Stimulated activated CD8-positive, alpha-beta memory T cell treated with anti-CD3 and anti-CD28 coated beads, Interleukin-15, amount 100 ng/mL, for 24 hours (primary cell): ENCODE data around the gene MBD3L2B.

ENCODE experiments used
- DNase-seq: peaks from one replicate; pipeline ENCODE4 v3.0.0-alpha.2; 2020; ENCODE audit warnings: low read depth

Gene MBD3L2B

DNA sequence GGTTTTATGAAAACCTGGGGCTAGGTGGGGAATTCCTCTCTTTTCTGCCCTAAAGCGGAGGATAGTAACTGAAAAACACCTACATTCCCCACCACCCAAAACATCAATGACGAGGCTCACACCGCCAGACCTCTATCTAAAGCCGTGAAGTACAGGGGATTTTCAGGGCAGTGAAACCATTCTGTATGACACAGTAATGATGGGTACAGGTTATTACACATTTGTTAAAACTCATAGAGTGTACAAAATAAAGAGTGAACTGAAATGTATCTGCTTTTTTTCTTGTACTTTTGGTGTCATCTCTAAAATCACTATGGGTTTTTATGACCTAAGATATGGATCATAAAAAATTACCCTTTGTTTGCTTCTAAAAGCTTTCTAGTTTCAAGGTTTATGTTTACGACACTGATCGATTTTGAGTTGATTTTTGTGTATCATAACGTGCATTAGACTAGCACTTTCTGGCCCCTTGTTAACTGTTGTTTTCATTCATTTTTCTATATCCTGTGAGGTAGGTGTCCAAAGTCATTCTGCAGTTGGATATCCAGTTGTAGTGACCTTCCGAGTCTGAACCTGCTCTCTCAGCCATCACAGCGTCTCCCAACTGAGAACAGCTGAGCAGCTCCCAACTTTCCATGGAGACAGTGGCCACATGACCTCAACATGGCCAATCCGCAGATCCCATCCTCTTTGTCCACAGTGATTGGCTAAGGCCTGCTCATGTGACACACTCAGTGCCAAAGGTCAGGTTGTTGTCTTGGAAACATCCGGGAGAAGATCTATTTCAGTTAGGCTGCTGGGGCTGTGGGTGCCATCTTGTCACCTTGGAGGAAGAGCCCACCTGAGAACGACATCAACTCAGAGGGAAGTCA is 10.3 kb downstream of the MBD3L2B start:
- DNase-seq: no peak

DNA sequence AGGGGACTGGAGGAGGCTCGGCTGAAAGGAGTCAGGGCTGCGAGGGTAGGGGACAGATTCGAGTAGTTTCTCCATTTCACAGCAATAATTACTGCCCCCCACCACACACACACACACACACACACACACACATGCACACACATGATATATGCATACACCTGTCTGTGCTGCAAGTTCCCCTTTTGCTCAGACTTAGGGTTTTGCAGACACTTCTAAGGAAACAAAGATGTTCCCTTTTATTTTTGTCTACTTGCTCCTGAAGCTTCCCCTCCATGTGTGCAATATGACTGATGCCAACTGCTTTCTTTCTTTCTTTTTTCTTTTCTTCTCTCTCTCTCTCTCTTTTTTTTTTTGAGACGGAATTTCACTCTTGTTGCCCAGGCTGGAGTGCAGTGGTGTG is 13.4 kb downstream of the MBD3L2B start:
- no peak for DNase-seq

DNA sequence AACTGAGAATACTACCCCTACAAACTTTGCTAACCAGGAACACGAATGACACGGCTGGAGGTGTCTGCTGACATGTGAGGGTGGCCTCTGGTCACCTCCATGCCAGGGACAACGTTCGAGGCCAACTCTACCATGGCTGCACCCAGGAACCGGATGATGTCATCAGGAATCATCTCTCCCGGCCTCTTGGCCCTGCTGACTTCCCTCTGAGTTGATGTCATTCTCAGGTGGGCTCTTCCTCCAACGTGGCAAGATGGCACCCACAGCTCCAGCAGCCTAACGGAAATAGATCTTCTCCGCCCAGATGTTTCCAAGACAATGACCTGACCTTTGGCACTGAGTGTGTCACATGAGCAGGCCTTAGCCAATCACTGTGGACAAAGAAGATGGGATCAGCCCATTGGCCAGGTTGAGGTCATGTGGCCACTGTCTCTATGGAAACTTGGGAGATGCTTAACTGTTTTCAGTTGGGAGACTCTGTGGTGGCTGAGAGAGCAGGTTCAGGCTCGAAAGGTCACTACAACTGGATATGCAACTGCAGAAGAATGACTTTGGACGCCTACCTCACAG is 15.0 kb downstream of the MBD3L2B start:
- no peak for DNase-seq

DNA sequence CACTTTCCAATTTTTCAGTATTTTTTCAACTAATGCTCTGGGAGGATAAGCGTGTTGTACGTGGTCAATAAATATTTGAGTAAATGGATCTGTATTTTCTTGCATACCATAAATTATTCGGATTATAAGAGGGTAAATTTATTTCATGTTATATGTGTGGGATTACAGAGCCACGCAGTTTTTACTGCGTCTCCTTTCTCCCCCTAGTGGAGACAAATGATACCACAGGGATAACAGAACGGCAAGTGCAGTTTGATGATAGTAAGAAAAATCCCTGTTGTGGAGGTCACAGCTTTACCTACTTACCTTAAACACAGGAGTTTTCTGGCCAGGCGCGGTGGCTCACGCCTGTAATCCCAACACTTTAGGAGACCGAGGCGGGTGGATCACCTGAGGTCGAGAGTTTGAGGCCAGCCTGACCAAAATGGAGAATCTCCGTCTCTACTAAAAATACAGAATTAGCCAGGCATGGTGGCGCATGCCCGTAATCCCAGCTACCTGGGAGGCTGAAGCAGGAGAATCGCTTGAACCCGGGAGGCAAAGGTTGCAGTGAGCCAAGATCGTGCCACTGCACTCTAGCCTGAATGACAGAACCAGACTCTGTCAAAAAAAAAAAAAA is 16.8 kb downstream of the MBD3L2B start:
- no peak for DNase-seq

DNA sequence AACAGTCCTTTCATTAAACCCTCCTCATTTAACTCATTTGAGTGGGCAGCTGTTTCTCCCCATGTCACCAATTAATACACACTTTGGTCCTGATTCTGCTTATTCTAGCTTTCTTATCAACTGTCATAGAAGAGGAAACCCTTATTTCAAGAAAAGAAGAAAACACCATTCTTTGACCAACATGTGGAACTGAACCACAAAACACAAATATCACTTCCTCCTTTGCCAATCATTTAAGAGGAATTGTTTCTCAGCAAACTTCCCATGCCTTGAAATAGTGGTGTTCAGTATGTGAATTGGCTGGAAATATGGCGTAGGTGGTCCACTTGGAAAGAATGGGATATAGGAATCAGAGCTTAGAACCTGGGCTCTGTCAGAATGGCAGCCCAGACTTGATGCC is 20.4 kb downstream of the MBD3L2B start:
- no peak for DNase-seq

DNA sequence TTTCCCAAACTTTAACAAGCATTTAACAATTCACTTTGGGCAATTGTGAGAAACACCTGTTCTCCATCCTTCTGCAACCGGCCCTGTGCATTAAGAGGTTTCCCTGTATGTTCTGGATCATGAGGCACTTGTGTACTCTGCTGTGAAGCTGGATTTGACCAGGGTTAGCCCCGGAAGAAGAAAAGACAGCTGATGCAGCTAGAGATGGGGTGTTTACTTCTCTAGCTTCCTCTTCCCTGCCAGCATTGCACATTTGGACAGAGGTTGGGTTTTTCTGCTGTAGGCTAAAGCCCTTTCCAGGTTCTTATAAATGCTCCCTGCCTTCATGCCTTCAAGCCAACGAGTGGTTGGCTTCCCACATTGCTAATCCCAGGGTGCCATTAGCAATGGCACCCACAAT is 20.9 kb downstream of the MBD3L2B start:
- no peak for DNase-seq

DNA sequence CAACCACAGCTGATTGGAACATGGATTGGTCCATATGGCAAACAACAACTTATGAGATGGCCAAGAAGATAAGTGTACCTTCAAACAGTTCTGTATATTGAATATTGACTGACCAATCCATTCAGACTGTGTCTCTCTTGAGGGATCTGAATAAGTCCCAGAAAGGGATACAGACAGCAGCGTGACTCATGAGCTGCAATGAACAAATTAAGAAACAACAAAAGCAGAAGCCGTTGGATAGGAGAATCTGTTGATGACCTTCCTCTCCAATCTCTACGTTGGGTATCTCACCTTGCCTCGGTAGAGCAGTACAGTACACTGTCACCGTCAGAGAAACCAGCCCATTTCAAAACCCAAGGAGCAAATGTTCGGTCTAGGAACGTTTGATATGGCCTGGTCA is 21.3 kb downstream of the MBD3L2B start:
- no peak for DNase-seq

DNA sequence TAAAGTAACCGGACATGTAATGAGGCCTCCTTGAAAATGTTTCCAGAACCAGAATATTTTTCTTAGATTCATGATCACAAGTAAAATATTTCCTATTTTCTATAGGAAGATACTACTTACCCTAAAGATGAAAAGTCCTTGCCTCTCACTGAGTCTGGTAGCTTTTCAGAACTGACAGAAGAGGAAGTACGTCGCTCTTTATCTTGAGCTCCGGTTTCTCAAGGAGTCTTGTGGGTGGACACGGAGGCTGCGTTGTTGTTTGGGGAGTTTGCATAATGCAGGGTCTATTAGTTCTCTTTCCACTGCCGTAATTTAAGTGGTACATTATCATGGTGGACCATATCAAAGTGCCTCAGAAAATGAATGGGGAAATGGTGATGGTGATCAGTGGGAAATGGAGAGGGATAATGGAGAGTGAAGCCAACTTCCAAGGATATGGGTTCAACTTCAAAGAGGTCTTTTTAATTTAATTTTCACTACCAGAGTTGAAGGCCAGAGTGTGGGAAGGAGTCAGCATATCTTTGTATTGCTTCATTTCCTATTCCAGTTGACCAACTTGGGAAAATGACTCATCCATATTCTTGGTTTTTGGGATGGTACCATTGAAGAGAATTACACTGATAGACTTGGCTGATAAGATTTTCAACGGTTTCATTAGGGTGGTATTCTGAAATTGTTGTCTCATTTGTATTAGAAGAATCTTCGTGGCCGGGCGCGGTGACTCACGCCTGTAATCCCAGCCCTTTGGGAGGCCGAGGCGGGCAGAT is 23.4 kb downstream of the MBD3L2B start:
- DNase-seq: no peak

DNA sequence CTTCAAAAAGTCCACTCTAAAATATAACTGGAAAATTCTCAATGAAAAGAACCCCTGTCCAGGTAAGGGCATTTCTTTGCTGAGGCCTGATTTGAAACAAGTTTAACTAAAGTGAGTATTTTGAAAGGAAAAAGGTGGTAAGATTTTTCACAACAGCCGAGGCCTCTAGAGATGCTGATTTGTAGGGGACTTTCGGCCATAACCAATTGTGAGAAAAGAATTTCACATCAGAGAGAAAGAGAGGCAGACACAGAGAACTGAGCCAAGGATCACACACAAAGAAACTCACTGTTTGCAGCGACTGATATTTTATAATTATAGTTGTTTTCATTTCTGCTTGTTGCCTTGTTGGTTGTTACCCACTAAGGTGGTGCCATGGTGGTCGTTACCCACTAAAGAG is 24.4 kb downstream of the MBD3L2B start:
- no peak for DNase-seq

DNA sequence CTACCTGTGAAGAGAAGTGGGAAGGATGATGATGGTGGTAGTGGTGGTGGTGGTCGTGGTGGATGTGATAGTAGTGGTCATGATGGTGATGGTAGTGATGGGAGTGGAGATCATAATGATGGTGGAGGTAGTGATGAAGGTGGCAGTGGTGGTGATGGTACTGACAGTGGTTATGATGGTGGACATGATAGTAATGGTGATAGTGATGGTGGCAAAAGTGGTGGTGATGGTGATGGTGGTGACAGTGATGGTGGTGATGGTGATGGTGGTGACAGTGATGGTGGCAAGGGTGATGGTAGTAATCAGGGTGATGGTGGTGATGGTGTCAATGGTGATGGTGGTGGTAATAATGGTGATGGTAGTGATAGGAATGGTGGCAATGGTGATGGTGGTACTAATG is 26.2 kb downstream of the MBD3L2B start:
- DNase-seq: no peak

DNA sequence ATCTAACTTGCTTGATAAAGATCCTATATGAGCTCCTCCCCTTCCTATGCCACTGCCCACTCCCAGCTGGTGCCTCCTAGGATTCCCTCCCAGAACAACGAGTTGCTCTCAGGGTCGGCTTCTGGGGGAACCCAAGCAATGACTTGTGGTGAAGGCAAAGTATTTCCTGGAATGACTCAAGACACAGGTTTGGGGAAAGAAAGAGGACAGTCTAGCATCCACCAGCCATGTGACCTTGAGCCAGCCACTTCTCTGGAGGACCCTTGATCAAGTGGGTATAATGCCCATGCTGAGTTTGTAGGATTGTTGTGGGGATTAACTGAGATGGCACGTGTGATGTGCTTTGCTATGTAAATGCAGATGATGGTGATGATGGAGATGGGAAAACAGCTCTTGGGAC is 33.0 kb downstream of the MBD3L2B start:
- DNase-seq: no peak

DNA sequence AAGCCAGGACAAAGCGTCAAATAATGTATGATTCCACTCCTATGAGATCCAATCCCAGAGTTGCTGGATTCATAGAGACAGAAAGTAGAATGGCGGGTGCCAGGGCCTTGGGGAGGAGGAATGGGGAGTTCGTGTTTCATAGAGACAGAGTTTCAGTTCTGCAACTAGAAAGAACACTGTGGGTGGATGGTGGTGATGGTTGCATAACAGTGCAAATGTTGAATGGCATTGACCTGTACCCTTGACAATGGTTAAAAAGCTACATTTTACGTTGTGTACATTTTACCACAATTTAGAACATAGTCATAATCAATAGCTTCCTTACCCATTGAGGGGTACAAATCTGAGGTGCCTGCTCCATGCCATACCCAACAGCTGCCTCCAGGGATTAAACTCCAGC is 33.4 kb downstream of the MBD3L2B start:
- no peak for DNase-seq

DNA sequence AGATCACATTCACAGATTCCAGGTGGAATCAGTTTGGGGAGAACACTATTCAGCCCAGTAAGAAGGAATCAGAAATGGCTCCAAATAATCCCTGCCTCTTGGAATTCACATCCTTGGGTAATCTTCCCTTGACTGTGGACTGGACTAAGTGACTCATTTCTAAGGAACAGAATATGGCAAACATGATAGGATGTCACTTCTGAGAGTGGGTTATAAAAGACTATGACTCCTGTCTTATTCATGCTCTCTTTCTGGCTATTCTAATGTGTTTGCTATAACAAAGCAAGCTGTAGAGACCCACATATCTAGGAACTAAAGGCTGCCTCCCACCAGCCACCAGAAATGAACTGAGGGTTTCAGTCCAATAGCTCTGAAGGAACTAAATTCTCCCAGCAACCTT is 37.8 kb downstream of the MBD3L2B start:
- DNase-seq: no peak

DNA sequence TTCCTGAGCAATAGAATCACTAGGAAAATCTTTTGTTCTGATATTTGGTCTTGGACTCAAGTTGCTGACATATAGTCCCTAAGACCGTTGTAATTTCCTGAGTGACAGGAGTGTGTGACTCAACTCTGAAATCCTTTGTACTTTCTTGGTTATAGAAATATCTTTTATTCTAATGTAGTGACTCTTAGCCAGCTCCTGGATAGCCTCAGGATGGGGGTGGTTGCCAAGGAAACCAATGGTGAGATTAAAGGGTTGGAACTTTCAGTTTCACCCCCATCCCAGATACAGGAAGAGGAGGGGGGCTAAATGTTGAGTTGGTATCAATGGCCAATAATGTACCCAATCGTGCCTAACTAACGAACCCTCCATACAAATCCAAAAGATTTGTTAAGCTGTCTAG is 41.8 kb downstream of the MBD3L2B start:
- no peak for DNase-seq

DNA sequence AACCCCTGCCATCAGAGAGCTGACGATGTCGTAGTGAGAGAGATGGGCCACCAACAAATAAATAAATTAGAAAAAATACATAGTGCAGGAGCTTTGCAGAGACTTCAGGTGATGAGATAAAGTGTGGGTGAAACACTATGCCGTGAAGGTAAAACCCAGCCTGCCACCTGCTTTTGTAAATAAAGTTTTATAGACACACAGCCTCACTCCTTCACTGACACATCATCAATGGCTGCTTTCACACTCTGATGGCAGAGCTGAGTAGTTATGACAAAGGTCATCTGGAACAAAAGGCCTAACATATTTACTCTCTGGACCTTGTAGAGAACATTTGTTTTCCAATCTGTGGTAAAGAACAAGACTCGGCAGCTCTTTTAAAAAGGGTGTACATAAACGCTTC is 45.0 kb downstream of the MBD3L2B start:
- DNase-seq: no peak

DNA sequence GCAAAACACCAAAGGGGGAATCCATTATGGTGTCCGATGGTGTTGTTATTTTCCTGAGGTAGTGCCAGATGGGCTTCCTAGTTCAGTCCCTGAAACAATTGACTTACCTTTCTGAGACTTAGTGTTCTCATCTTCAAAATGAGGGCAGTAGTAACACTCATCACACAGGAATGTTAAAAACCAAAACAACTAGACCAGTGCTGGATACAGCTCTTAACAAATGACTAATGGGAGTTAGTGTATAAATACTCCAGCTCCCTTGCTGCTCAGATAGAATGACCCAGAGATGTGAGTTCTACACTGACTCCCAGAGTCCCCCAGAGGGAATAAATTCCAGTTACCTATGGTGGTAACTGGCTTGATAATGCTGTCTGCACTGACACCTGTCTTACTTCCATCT is 49.9 kb downstream of the MBD3L2B start:
- no peak for DNase-seq

DNA sequence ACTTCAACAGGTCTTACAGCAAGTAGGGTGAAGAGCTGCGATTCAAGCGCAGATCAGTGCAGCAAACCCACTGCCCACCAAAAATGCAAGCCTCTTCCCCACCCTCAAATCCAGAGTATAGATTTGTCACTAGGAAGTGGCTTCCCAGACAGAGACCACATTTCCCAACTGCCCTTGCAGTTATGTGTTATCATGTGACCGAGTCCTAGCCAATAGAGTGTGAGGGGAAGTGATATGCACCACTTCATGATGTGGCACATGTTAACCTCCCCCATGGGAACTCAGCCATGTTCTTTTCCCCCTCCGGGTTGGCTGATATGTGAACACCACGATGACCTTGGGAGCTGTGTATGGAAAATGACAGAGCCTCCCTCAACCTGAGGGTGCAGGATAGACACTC is 50.8 kb downstream of the MBD3L2B start:
- no peak for DNase-seq

DNA sequence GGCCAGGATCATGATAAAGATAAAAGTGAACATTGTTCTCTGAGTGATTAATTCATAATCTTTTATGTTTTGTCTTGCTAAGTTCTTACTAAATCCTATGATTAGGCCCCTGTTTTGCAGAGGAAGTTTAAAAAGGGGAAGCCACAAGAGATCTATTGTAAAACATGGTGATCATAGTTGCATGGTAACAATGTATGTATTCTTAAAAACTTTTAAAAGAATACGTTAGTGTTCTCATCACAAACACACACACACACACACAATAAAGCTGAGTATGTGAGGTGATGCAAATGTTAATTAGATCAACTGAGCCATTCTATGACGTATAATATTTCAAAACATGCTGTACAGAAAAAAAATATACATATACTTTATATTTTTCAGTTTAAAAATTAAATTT is 51.2 kb downstream of the MBD3L2B start:
- DNase-seq: no peak

DNA sequence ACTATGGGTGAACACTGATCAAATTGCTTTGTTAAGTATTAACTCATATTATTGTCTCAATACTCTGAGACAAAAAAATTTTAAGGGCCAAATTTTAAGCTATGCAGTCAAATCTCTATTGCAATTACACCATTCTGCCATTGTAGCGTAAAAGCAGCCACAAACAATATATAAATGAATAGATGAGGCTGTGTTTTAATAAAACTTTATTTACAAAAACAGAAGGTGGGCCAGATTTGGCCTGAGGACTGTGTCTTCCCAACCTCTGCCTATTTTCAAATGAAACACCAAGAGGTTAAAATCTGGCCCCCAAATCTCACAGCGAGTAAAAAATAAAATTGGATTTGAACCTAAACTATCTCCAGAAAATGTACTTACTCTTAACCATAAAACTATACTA is 51.7 kb downstream of the MBD3L2B start:
- DNase-seq: no peak
